Ovary (tissue), 9 donors: Measurements from ENCODE around the gene EMD. TPM values are rescaled to one million over a fixed set of nuclear protein-coding genes. Genes with fewer than 3 reads are reported as not detected.

ENCODE experiments used
- DNase-seq, 5 donors: peaks; one replicate each; pipeline ENCODE4 v3.0.0-alpha.2; 2019 to 2020
- H3K27ac ChIP-seq, 2 donors: fragments of 200-600 bp; one replicate each; pipeline versions ENCODE4 v1.5.1 to v1.8.0; 2019 to 2022
- H3K27me3 ChIP-seq: fragments of 200-600 bp; one replicate; pipeline ENCODE4 v1.8.0; 2022
- H3K36me3 ChIP-seq: fragments of 200-600 bp; sonication (generic); one replicate; pipeline ENCODE4 v1.5.1; 2019
- H3K4me1 ChIP-seq: one replicate; pipeline ENCODE4 v1.8.1; 2013; ENCODE audit warnings: mild to moderate bottlenecking, moderate library complexity; ENCODE audit not compliant: insufficient read depth
- H3K4me3 ChIP-seq: fragments of 200-600 bp; sonication (generic); one replicate; pipeline ENCODE4 v1.5.1; 2017
- H3K9me3 ChIP-seq, 2 donors: fragments of 200-600 bp in 1 of 2; sonication (generic) in 1 of 2; one replicate each; pipeline versions ENCODE4 v1.5.1 to v1.8.1; 2013 to 2019; ENCODE audit warnings: mild to moderate bottlenecking in 1 of 2, moderate library complexity in 1 of 2
- CTCF ChIP-seq, 3 donors: fragments of 450-650 bp in 2 of 3; fragments of 200-600 bp in 1 of 3; IDR thresholded peaks; one replicate each; pipeline versions ENCODE4 v1.5.1 to v1.8.0; 2016 to 2022; ENCODE audit warnings: antibody characterized with exemption in 3 of 3, mild to moderate bottlenecking in 1 of 3
- EP300 ChIP-seq: sonication (generic); formaldehyde crosslinking; IDR thresholded peaks from one replicate; pipeline ENCODE4 v1.6.1; 2017; ENCODE audit warnings: antibody characterized with exemption
- POLR2A ChIP-seq: fragments of 450-650 bp; IDR thresholded peaks from one replicate; pipeline ENCODE4 v1.6.1; 2017; ENCODE audit warnings: antibody characterized with exemption, mild to moderate bottlenecking, moderate library complexity
- WGBS, 3 donors: extraction: QIAGEN DNeasy Blood & Tissue Kit in 1 of 3; methylation state at CpG; one replicate each; pipeline versions ENCODE4 v1.1.5 to v1.1.7; 2013 to 2017; 5-methylcytosine and 5-hydroxymethylcytosine counted together
- intact Hi-C, 4 donors: fragments of 100-400 bp; cut with DNase I; formaldehyde crosslinking; loops; one replicate each; pipeline versions ENCODE4 v1.11.0 to v1.15.1; 2022 to 2023
- polyA plus RNA-seq, 2 donors: library from polyadenylated mRNA; stranded (reverse); fragments of 200-250 nt in 1 of 2; fragments of 350-450 nt in 1 of 2; fragmentation: Illumina TruSeq in 1 of 2; extraction: RNeasy Lipid Tissue Mini Kit (QIAGEN cat#74804) in 1 of 2; gene quantifications; one replicate each; pipeline ENCODE4 v1.2.3, GENCODE V29; 2013 to 2014
- total RNA-seq, 7 donors: library from RNA; depleted of rRNA in 2 of 7; stranded (reverse); fragments of >200 nt in 2 of 7; fragmentation: NEBNext Ultra II Directional in 3 of 7; extraction: Animal tissue kit (Norgen Biotek cat#: 25700) in 3 of 7; gene quantifications; one replicate each; pipeline versions ENCODE4 v1.1.0 to v1.2.4, GENCODE V29; 2016 to 2023
- donor health status: DM: no; HTN: no; CAD: no; lungs with moderate emphysema.
- donor health status: DM: no; HTN: no; CAD: no.
- donor health status: Bipolar disorder and iron deficiency.
- donor health status: DM: yes; HTN: yes; CAD: no.
- donor health status: DM: no; HTN: no; CAD: no.
- donor health status: DM: yes; HTN: yes; CAD: no.

The EMD gene
- total and polyA plus RNA-seq, 9 donors, result 40.5 to 158 (median 107) TPM

GRCh38 chrX:154371789-154372300, 7.2 kb upstream of the EMD start:
- 43 to 62% (median 52%) methylated on average over 17 to 43 of the region's 43 CpGs for WGBS, 3 donors
- Histone ChIP-seq H3K4me1 (peaks cover 7% of the 10 kb centered on the region), H3K4me3 (peak overlapping the region; percentile 55), H3K36me3 (no peaks in the 10 kb centered on the region), H3K27ac (peak overlapping the region; percentile 20 to 50), H3K9me3 (no peaks in the 10 kb centered on the region), H3K27me3 (no peaks in the 10 kb centered on the region)
- no peak for TF ChIP-seq EP300
- no peak for TF ChIP-seq POLR2A
- no peak for TF ChIP-seq CTCF (IDR thresholded peaks at IDR 0.05)
- intact Hi-C loops, result no loop called here
- peak; percentile 50 to 67 (median 66) for DNase-seq

GRCh38 chrX:154372612-154373022, 6.5 kb upstream of the EMD start:
- DNase-seq, result no peak
- TF ChIP-seq EP300 (no peak), CTCF (IDR thresholded peaks at IDR 0.05) (no peak), POLR2A (no peak)
- Histone ChIP-seq H3K4me3 (peak overlapping the region; percentile 55), H3K4me1 (peaks cover 7% of the 10 kb centered on the region), H3K27ac (peak overlapping the region in 1 of 2 donors; percentile 6), H3K36me3 (no peaks in the 10 kb centered on the region), H3K27me3 (no peaks in the 10 kb centered on the region), H3K9me3 (no peaks in the 10 kb centered on the region)
- 36 to 47% (median 43%) methylated on average over 5 of the region's 5 CpGs for WGBS, 3 donors
- intact Hi-C loops, result no loop called here

GRCh38 chrX:154373340-154374306, 5.5 kb upstream of the EMD start:
- intact Hi-C loops, result no loop called here
- H3K4me3 ChIP-seq, result peak overlapping the region; percentile 55
- no peaks in the 10 kb centered on the region for H3K4me1 ChIP-seq
- peak overlapping the region; percentile 76 to 77 for H3K27ac ChIP-seq
- no peaks in the 10 kb centered on the region for H3K27me3 ChIP-seq
- no peaks in the 10 kb centered on the region for H3K36me3 ChIP-seq
- 38 to 44% (median 41%) methylated on average over 23 of the region's 23 CpGs for WGBS, 3 donors
- TF ChIP-seq EP300 (no peak), POLR2A (no peak), CTCF (IDR thresholded peaks at IDR 0.05) (peak; percentile 21 to 67 (median 57))
- no peaks in the 10 kb centered on the region for H3K9me3 ChIP-seq
- peak; percentile 63 to 76 (median 70) for DNase-seq

DNA sequence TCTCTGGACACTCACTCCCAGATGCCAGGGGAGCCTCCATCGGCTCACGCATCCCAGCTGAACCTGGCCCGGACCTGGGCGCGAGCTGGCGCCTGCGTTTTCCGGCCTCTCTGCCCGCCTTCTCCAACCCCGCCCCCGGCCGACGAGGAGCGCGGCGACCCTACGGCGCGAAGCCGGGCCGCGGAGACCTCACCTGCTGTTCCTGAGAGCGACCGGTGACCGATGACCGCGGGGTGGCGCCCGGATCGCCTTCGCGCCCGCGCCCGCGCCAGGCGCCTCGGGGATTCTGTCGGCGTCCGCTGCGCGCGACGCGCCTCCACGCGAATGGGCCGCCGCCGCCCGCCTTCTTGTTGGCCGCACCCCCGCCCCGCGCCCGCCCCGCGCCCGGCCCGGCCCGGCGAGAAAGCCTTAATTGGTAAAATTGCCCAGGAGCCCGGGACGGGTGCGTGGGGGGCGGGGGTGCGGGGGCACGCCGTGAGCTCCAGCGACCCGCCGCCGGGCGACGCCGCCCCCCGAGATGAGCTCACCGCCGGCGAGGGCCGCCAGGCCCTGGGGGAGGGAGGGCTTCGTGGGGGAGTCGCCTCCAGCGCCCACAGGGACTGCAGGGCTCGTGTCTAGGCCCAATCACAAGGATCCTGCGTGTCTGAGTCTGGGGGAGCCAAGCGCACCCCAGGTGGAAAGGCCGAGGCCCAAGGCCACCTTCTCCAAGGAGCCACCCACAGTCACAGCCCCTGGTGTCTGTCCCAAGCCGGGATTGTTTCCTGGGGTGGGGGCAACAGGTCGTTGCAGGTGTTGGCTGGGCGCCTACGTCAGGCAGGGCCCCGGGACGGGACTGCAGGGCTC, 4.6 kb upstream of the EMD start, which contains the start of gene FLNA:
TSS of gene FLNA (minus strand) at position 322 of the 843 bp plus-strand sequence. CDS start 3,389 bp downstream, outside the sequence.
- H3K4me1 ChIP-seq, result no peaks in the 10 kb centered on the region
- WGBS, 3 donors, result 35 to 42% (median 35%) methylated on average over 73 to 95 of the region's 95 CpGs
- intact Hi-C loops, result no loop called here
- H3K4me3 ChIP-seq, result peak within 1 kb of the TSS; percentile 55
- H3K27ac ChIP-seq, result peak within 1 kb of the TSS; percentile 76 to 77
- no peaks in the 10 kb centered on the region for H3K36me3 ChIP-seq
- peak; percentile 54 to 77 (median 62) for DNase-seq
- TF ChIP-seq POLR2A, result no peak
- TF ChIP-seq CTCF (IDR thresholded peaks at IDR 0.05), result peak in 1 of 3 donors; percentile 29
- no peak for TF ChIP-seq EP300
- H3K27me3 ChIP-seq, result no peaks in the 10 kb centered on the region
- no peaks in the 10 kb centered on the region for H3K9me3 ChIP-seq
